H1 (cell line): Measurements from ENCODE around the gene CEP70. TPM values are rescaled to one million over a fixed set of nuclear protein-coding genes. Genes with fewer than 3 reads are reported as not detected.

Experiments used
- CTCF ChIA-PET: fragments of 300-600 bp; sonication (Branson Sonifier 250); formaldehyde crosslinking; loops from one replicate; lab custom pipeline; 2021; ENCODE audit not compliant: partially characterized antibody; lab: Charles Lee
- POLR2A ChIA-PET: fragments of 300-600 bp; sonication (Branson Sonifier 250); formaldehyde crosslinking; loops from one replicate; lab custom pipeline; 2021; ENCODE audit warnings: inconsistent platforms; ENCODE audit not compliant: partially characterized antibody; lab: Charles Lee
- DNase-seq, 2 experiments: peaks; one replicate each; pipeline versions ENCODE4 v3.0.0 to v3.0.0-alpha.2; 2010 to 2022; ENCODE audit warnings: low spot score in 2 of 2, low read depth in 1 of 2, mixed read lengths in 1 of 2
- FAIRE-seq: peaks from 2 replicates; lab custom pipeline; 2011; peaks lifted over from hg19 to GRCh38; lab: Jason Lieb, UNC
- H2AFZ ChIP-seq: 2 replicates; pipeline ENCODE4 v1.8.1; 2012; ENCODE audit warnings: low read length, inconsistent platforms
- H2AK5ac ChIP-seq: 2 replicates; pipeline ENCODE4 v1.6.1; 2013; ENCODE audit warnings: low read depth, low read length
- H2BK120ac ChIP-seq: replicated peaks from 2 replicates; pipeline ENCODE3; 2013; ENCODE audit warnings: low read depth, low read length, inconsistent platforms
- H2BK12ac ChIP-seq: 2 replicates; pipeline ENCODE4 v1.6.1; 2013; ENCODE audit warnings: low read depth, low read length
- H2BK15ac ChIP-seq: 2 replicates; pipeline ENCODE4 v1.6.1; 2013; ENCODE audit warnings: low read length
- H2BK20ac ChIP-seq: 2 replicates; pipeline ENCODE4 v1.6.1; 2013; ENCODE audit warnings: low read length
- H2BK5ac ChIP-seq: 2 replicates; pipeline ENCODE4 v1.6.1; 2013; ENCODE audit warnings: low read depth, low read length
- H3K14ac ChIP-seq: 2 replicates; pipeline ENCODE4 v1.6.1; 2013; ENCODE audit warnings: inconsistent platforms; ENCODE audit not compliant: insufficient read length
- H3K18ac ChIP-seq: 2 replicates; pipeline ENCODE4 v1.6.1; 2013; ENCODE audit warnings: low read length; ENCODE audit errors: extremely low read depth
- H3K23ac ChIP-seq: 2 replicates; pipeline ENCODE4 v1.6.1; 2013; ENCODE audit warnings: inconsistent platforms; ENCODE audit not compliant: insufficient read length
- H3K23me2 ChIP-seq: 2 replicates; pipeline ENCODE4 v1.6.1; 2013; ENCODE audit warnings: low read depth, low read length
- H3K27ac ChIP-seq: 2 replicates; pipeline ENCODE4 v1.6.1; 2011; ENCODE audit warnings: low read depth, low read length, inconsistent platforms
- H3K27me3 ChIP-seq, 4 experiments: replicated peaks in 1 of 4; 1 replicate in 1 of 4; 2 replicates in 3 of 4; pipeline versions ENCODE4 v1.6.1 to v1.8.1; 2011 to 2013; ENCODE audit warnings: low read length in 3 of 4, mild to moderate bottlenecking in 3 of 4, inconsistent platforms in 2 of 4, mixed read lengths in 2 of 4, moderate library complexity in 1 of 4; ENCODE audit not compliant: control insufficient read depth in 3 of 4, insufficient read depth in 3 of 4; ENCODE audit errors: extremely low read depth in 1 of 4
- H3K36me3 ChIP-seq, 4 experiments: 2 replicates each; pipeline versions ENCODE4 v1.6.1 to v1.8.1; 2011 to 2013; ENCODE audit warnings: mild to moderate bottlenecking in 4 of 4, low read length in 3 of 4, moderate library complexity in 2 of 4, control low read depth in 1 of 4, inconsistent platforms in 1 of 4; ENCODE audit not compliant: insufficient read depth in 4 of 4, control insufficient read depth in 2 of 4
- H3K4ac ChIP-seq: replicated peaks from 2 replicates; pipeline ENCODE3; 2013; ENCODE audit warnings: low read length, low read depth, mixed read lengths, inconsistent platforms; ENCODE audit not compliant: insufficient read length
- H3K4me1 ChIP-seq, 4 experiments: replicated peaks in 1 of 4; 1 replicate in 1 of 4; 2 replicates in 3 of 4; pipeline versions ENCODE4 v1.6.1 to v1.8.1; 2011 to 2013; ENCODE audit warnings: low read length in 3 of 4, inconsistent platforms in 2 of 4, mixed read lengths in 1 of 4; ENCODE audit not compliant: insufficient read depth in 4 of 4, control insufficient read depth in 3 of 4
- H3K4me2 ChIP-seq, 2 experiments: 2 replicates each; pipeline versions ENCODE4 v1.6.1 to v1.8.1; 2011 to 2013; ENCODE audit warnings: low read depth in 2 of 2, low read length in 2 of 2, control low read depth in 1 of 2, inconsistent platforms in 1 of 2, mild to moderate bottlenecking in 1 of 2; ENCODE audit not compliant: insufficient read depth in 1 of 2
- H3K4me3 ChIP-seq, 4 experiments: fragments of 200-600, 300-600 bp in 1 of 4; sonication (generic), shearing (Covaris generic), sonication (Bioruptor Twin) in 1 of 4; 2 replicates each; pipeline versions ENCODE4 v1.5.1 to v1.8.1; 2011 to 2016; ENCODE audit warnings: low read length in 4 of 4, low read depth in 3 of 4, control low read depth in 2 of 4, inconsistent platforms in 2 of 4, mild to moderate bottlenecking in 2 of 4, mixed read lengths in 1 of 4, moderate library complexity in 1 of 4; ENCODE audit not compliant: insufficient read depth in 2 of 4; ENCODE audit errors: extremely low read depth in 1 of 4
- H3K56ac ChIP-seq: replicated peaks from 2 replicates; pipeline ENCODE3; 2013; ENCODE audit warnings: low read depth, mild to moderate bottlenecking, mixed read lengths, low read length, inconsistent platforms; ENCODE audit not compliant: insufficient read length
- H3K79me1 ChIP-seq: 2 replicates; pipeline ENCODE4 v1.6.1; 2013; ENCODE audit warnings: low read depth, low read length, control low read depth
- H3K79me2 ChIP-seq, 2 experiments: 2 replicates each; pipeline versions ENCODE4 v1.6.1 to v1.8.1; 2012 to 2013; ENCODE audit warnings: low read length in 2 of 2, mild to moderate bottlenecking in 2 of 2, inconsistent platforms in 1 of 2; ENCODE audit not compliant: insufficient read depth in 2 of 2, control insufficient read depth in 1 of 2
- H3K9ac ChIP-seq, 4 experiments: replicated peaks in 1 of 4; 1 replicate in 1 of 4; 2 replicates in 3 of 4; pipeline versions ENCODE4 v1.6.1 to v1.8.1; 2011 to 2013; ENCODE audit warnings: low read depth in 3 of 4, low read length in 3 of 4, control low read depth in 2 of 4, mild to moderate bottlenecking in 2 of 4, moderate library complexity in 2 of 4, inconsistent platforms in 1 of 4; ENCODE audit errors: extremely low read depth in 1 of 4
- H3K9me3 ChIP-seq, 2 experiments: 2 replicates each; pipeline versions ENCODE4 v1.6.1 to v1.8.1; 2012 to 2013; ENCODE audit warnings: mild to moderate bottlenecking in 2 of 2, moderate library complexity in 2 of 2, control low read depth in 1 of 2, inconsistent platforms in 1 of 2, low read depth in 1 of 2, low read length in 1 of 2, mixed read lengths in 1 of 2; ENCODE audit not compliant: insufficient read depth in 2 of 2
- H4K20me1 ChIP-seq, 2 experiments: replicated peaks in 1 of 2; 2 replicates each; pipeline versions ENCODE3 to v1.8.1; 2011 to 2013; ENCODE audit warnings: inconsistent platforms in 2 of 2, low read length in 2 of 2, mild to moderate bottlenecking in 1 of 2; ENCODE audit not compliant: insufficient read depth in 2 of 2, control insufficient read depth in 1 of 2
- H4K5ac ChIP-seq: 2 replicates; pipeline ENCODE4 v1.6.1; 2013; ENCODE audit warnings: low read length, low read depth, mixed read lengths, inconsistent platforms; ENCODE audit not compliant: insufficient read length
- H4K8ac ChIP-seq: 2 replicates; pipeline ENCODE4 v1.8.0; 2013; ENCODE audit warnings: mild to moderate bottlenecking, moderate library complexity, low read length, inconsistent platforms; ENCODE audit not compliant: insufficient read depth; ENCODE audit errors: extremely low read depth
- H4K91ac ChIP-seq: replicated peaks from 2 replicates; pipeline ENCODE3; 2013; ENCODE audit warnings: low read length, mixed read lengths, inconsistent platforms; ENCODE audit not compliant: insufficient read length
- ATF3 ChIP-seq: IDR thresholded peaks from 2 replicates; pipeline ENCODE4 v1.6.1; 2011; ENCODE audit warnings: low read depth, mild to moderate bottlenecking, low read length; ENCODE audit not compliant: insufficient read depth
- KDM4A ChIP-seq: IDR thresholded peaks from one replicate; pipeline ENCODE4 v1.7.1; 2012; ENCODE audit warnings: low read depth, mild to moderate bottlenecking, moderate library complexity, low read length, inconsistent platforms; ENCODE audit not compliant: severe bottlenecking
- POU5F1 ChIP-seq: IDR thresholded peaks from 2 replicates; pipeline ENCODE4 v1.6.1; 2011; ENCODE audit warnings: low read depth, mild to moderate bottlenecking, low read length, moderate library complexity
- SIX5 ChIP-seq: IDR thresholded peaks from 2 replicates; pipeline ENCODE4 v1.6.1; 2011; ENCODE audit warnings: mild to moderate bottlenecking, low read depth, low read length
- SP4 ChIP-seq: IDR thresholded peaks from 2 replicates; pipeline ENCODE4 v1.6.1; 2012; ENCODE audit warnings: low read length, inconsistent platforms
- TCF12 ChIP-seq: IDR thresholded peaks from 2 replicates; pipeline ENCODE4 v1.6.1; 2011; ENCODE audit warnings: low read depth, mild to moderate bottlenecking, low read length
- ZNF274 ChIP-seq: IDR thresholded peaks from 2 replicates; pipeline ENCODE4 v1.7.0; 2012; ENCODE audit warnings: low read length, borderline replicate concordance; ENCODE audit errors: extremely low read depth
- WGBS, 2 experiments: shearing (Covaris generic) in 1 of 2; methylation state at CpG; one replicate each; pipeline versions ENCODE4 v1.1.6 to v1.1.7; 2013 to 2015; ENCODE audit warnings: low lambda C conversion rate in 2 of 2, mixed read lengths in 2 of 2, inconsistent platforms in 1 of 2, low coverage in 1 of 2, missing lambda C conversion rate in 1 of 2; ENCODE audit not compliant: insufficient replicate concordance in 2 of 2, insufficient coverage in 1 of 2, insufficient read length in 1 of 2; ENCODE audit errors: extremely low coverage in 1 of 2, missing lambda C conversion rate in 1 of 2; 5-methylcytosine and 5-hydroxymethylcytosine counted together
- polyA plus RNA-seq, 7 experiments: library from polyadenylated mRNA; depleted of rRNA in 3 of 7; stranded (reverse) in 5 of 7; unstranded in 2 of 7; fragments of >200 nt in 5 of 7; fragments of 200-250 nt in 2 of 7; gene quantifications; 1 replicate in 5 of 7; 2 replicates in 1 of 7; 4 replicates in 1 of 7; pipeline versions ENCODE4 v1.2.1 to v1.2.3, GENCODE V29; 2011 to 2013; ENCODE audit warnings: missing spikeins in 2 of 7, mixed read lengths in 2 of 7
- total RNA-seq: library from RNA; stranded (reverse); fragmentation: NEBNext Ultra II Directional; extraction: Animal tissue kit (Norgen Biotek cat#: 25700); gene quantifications from 2 replicates; pipeline ENCODE4 v1.2.1, GENCODE V29; 2021

CEP70 gene
- total and polyA plus RNA-seq, 2 of the 8 experiments (the other 6 are each of a cell fraction or from before 2014, with no cell fraction given), result 3.9 to 26.2 TPM

GRCh38 chr3:138625707-138626365 is 31.8 kb upstream of the CEP70 start:
- no peaks in the 10 kb centered on the region for H3K79me1 ChIP-seq
- H3K27me3 ChIP-seq, result no peaks in the 10 kb centered on the region
- no peak overlapping the region for H3K4ac ChIP-seq
- no peaks in the 10 kb centered on the region for H3K4me1 ChIP-seq
- H3K36me3 ChIP-seq, result no peaks in the 10 kb centered on the region
- H3K4me3 ChIP-seq, result no peak overlapping the region
- no peak overlapping the region for H3K18ac ChIP-seq
- no peak overlapping the region for H3K27ac ChIP-seq
- 95% methylated on average over 3 of the region's 3 CpGs; no CpG with 5 or more reads in 1 of the 2 experiments for WGBS, 2 experiments
- H4K91ac ChIP-seq, result no peak overlapping the region
- no peak overlapping the region for H4K5ac ChIP-seq
- H3K79me2 ChIP-seq, result no peaks in the 10 kb centered on the region
- H2AK5ac ChIP-seq, result no peak overlapping the region
- DNase-seq (no peak), FAIRE-seq (no peak)
- no peaks in the 10 kb centered on the region for H3K9me3 ChIP-seq
- no peak overlapping the region for H3K23ac ChIP-seq
- no peak overlapping the region for H2BK15ac ChIP-seq
- POLR2A ChIA-PET, result no interaction called here
- no peaks in the 10 kb centered on the region for H4K20me1 ChIP-seq
- no peak overlapping the region for H3K14ac ChIP-seq
- no peak overlapping the region for H3K4me2 ChIP-seq
- H3K23me2 ChIP-seq, result no peaks in the 10 kb centered on the region
- TF ChIP-seq ZNF274 (no peak), KDM4A (no peak), ATF3 (no peak), TCF12 (no peak), SP4 (no peak), POU5F1 (no peak), SIX5 (no peak)
- TF ChIP-seq, all 59 proteins: peak for 0
- no peak overlapping the region for H2BK5ac ChIP-seq
- H2BK120ac ChIP-seq, result no peak overlapping the region
- H4K8ac ChIP-seq, result no peak overlapping the region
- no peak overlapping the region for H3K9ac ChIP-seq
- no peak overlapping the region for H2AFZ ChIP-seq
- H2BK12ac ChIP-seq, result no peak overlapping the region
- no peak overlapping the region for H3K56ac ChIP-seq
- CTCF ChIA-PET, result interaction anchor here (1.1 to 1.8 kb wide), 4 partner anchors 11 to 297 kb away, joined by 4 to 8 read pairs (median 5); partner anchors contain the start of gene CEP70
- no peak overlapping the region for H2BK20ac ChIP-seq
